HEK293T (cell line): ENCODE results near the gene ITGAD.

Experiments
- ARNT ChIP-seq: fragments of 450-650 bp; IDR thresholded peaks from 2 replicates; pipeline ENCODE4 v1.6.1; 2017; ENCODE audit warnings: mild to moderate bottlenecking
- BHLHE40 ChIP-seq: fragments of 450-650 bp; IDR thresholded peaks from 2 replicates; pipeline ENCODE4 v1.6.1; 2016; ENCODE audit warnings: mild to moderate bottlenecking, moderate library complexity, borderline replicate concordance
- CTBP1 ChIP-seq: fragments of 450-650 bp; IDR thresholded peaks from 2 replicates; pipeline ENCODE4 v1.6.1; 2016; ENCODE audit warnings: borderline replicate concordance
- ELF4 ChIP-seq: fragments of 450-650 bp; IDR thresholded peaks from 2 replicates; pipeline ENCODE4 v1.6.1; 2017; ENCODE audit warnings: antibody characterized with exemption
- FOXK2 ChIP-seq: fragments of 450-650 bp; IDR thresholded peaks from 2 replicates; pipeline ENCODE4 v1.6.1; 2016; ENCODE audit warnings: mild to moderate bottlenecking
- FOXM1 ChIP-seq: fragments of 450-650 bp; IDR thresholded peaks from 2 replicates; pipeline ENCODE4 v1.6.1; 2017; ENCODE audit warnings: mild to moderate bottlenecking, borderline replicate concordance
- HDGF ChIP-seq: fragments of 450-650 bp; IDR thresholded peaks from 2 replicates; pipeline ENCODE4 v1.6.1; 2017; ENCODE audit warnings: antibody characterized with exemption, borderline replicate concordance
- SP1 ChIP-seq: fragments of 450-650 bp; IDR thresholded peaks from 2 replicates; pipeline ENCODE4 v1.6.1; 2017
- SUZ12 ChIP-seq: fragments of 450-650 bp; IDR thresholded peaks from 2 replicates; pipeline ENCODE4 v1.6.1; 2016; ENCODE audit warnings: mild to moderate bottlenecking
- TARDBP ChIP-seq: fragments of 450-650 bp; IDR thresholded peaks from 2 replicates; pipeline ENCODE4 v1.6.1; 2016
- TF ChIP-seq, protein P1 (sequence below): fragments of 450-650 bp; IDR thresholded peaks from 2 replicates; pipeline ENCODE4 v1.6.1; 2016

DNA sequence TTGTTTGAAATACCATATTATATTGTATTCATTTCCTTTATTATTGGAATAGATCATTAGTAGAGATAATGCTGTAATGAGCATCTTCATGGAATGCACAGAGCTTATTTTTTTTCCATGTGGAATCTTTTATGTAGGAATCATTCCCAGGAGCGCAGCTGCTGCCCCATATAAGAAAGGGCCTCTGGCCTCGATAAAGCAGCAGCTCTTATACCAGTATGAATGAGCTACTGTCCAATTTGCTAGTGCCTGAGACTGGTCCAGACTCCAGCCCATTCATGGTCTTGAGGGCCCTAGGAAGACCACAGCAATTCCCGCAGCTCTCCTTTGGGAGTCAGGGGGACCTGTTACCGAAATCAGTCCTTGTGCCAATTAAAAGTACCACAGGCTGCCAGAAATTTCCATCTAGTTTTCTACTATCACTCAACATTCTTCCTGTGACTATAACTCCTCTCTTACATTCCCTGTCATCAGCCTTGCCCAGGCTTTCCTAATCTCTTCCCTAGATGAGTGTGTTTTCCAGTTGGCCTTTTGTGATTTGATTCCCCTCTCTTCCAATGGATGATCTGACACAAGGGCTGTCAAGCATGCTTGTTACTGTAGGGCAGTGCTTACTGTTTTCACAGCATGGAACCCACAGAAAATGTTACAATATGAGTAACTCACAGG lies 47.5 kb downstream of the ITGAD start:
- TF ChIP-seq FOXK2 (no peak), FOXM1 (no peak), SUZ12 (no peak), ARNT (no peak), BHLHE40 (no peak), CTBP1 (no peak), TARDBP (no peak), SP1 (no peak), ELF4 (no peak), HDGF (no peak)
- TF ChIP-seq, protein P1, sequence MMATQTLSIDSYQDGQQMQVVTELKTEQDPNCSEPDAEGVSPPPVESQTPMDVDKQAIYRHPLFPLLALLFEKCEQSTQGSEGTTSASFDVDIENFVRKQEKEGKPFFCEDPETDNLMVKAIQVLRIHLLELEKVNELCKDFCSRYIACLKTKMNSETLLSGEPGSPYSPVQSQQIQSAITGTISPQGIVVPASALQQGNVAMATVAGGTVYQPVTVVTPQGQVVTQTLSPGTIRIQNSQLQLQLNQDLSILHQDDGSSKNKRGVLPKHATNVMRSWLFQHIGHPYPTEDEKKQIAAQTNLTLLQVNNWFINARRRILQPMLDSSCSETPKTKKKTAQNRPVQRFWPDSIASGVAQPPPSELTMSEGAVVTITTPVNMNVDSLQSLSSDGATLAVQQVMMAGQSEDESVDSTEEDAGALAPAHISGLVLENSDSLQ: no peak
